ENCODE results near the gene GNAL. TPM values are rescaled to one million over a fixed set of nuclear protein-coding genes. Genes with fewer than 3 reads are reported as not detected.

Gene GNAL
- total RNA-seq, 4 donors from 2014 or later: 4.4 to 35.4 (median 9.1) TPM

- in situ Hi-C loops (cut with MboI; ENCODE audit: low sequenced_read_pairs in 4 of 4): no loop called here
These were observed 19.2 kb upstream of the GNAL start for GRCh38 chr18:11669948-11670275.

GRCh38 chr18:11671156-11671555 is 17.9 kb upstream of the GNAL start:
- H3K4me3 ChIP-seq: no peak overlapping the region
- in situ Hi-C loops (cut with MboI; ENCODE audit: low sequenced_read_pairs in 4 of 4) (no loop called here), intact Hi-C loops (cut with DNase I; ENCODE audit: low total_unique reads) (no loop called here)
- TF ChIP-seq POLR2A (IDR thresholded peaks at IDR 0.05) (no peak), CTCF (IDR thresholded peaks at IDR 0.05 in 4 of 5, conservative IDR thresholded peaks at IDR 0.05 in 1 of 5) (no peak)
- H3K27me3 ChIP-seq: peaks cover 0 to 8% (median 5%) of the 10 kb centered on the region in 3 donors
- H3K36me3 ChIP-seq: no peaks in the 10 kb centered on the region
- no peaks in the 10 kb centered on the region for H3K4me1 ChIP-seq
- DNase-seq (no peak), ATAC-seq (no peak)
- H3K9me3 ChIP-seq: no peaks in the 10 kb centered on the region
- H3K27ac ChIP-seq: no peak overlapping the region

More at GRCh38 chr18:11669948-11670275, 19.2 kb upstream of the GNAL start:
- peaks cover 0 to 5% (median under 1%) of the 10 kb centered on the region in 3 donors for H3K27me3 ChIP-seq
- ATAC-seq: no peak
- DNase-seq: no peak
- TF ChIP-seq CTCF (IDR thresholded peaks at IDR 0.05 in 4 of 5, conservative IDR thresholded peaks at IDR 0.05 in 1 of 5) (no peak), POLR2A (IDR thresholded peaks at IDR 0.05) (no peak)
- no peaks in the 10 kb centered on the region for H3K4me1 ChIP-seq
- H3K4me3 ChIP-seq: no peak overlapping the region
- no peaks in the 10 kb centered on the region for H3K9me3 ChIP-seq
- H3K27ac ChIP-seq: no peak overlapping the region
- intact Hi-C loops (cut with DNase I; ENCODE audit: low total_unique reads): no loop called here
- H3K36me3 ChIP-seq: no peaks in the 10 kb centered on the region

GRCh38 chr18:11672198-11672597 is 16.9 kb upstream of the GNAL start:
- H3K9me3 ChIP-seq: no peaks in the 10 kb centered on the region
- no peak overlapping the region for H3K4me3 ChIP-seq
- no peaks in the 10 kb centered on the region for H3K4me1 ChIP-seq
- H3K27me3 ChIP-seq: peaks cover 0 to 8% (median 5%) of the 10 kb centered on the region in 3 donors
- no peak overlapping the region for H3K27ac ChIP-seq
- in situ Hi-C loops (cut with MboI; ENCODE audit: low sequenced_read_pairs in 4 of 4) (no loop called here), intact Hi-C loops (cut with DNase I; ENCODE audit: low total_unique reads) (no loop called here)
- DNase-seq (no peak), ATAC-seq (no peak)
- no peaks in the 10 kb centered on the region for H3K36me3 ChIP-seq
- TF ChIP-seq POLR2A (IDR thresholded peaks at IDR 0.05) (no peak), CTCF (IDR thresholded peaks at IDR 0.05 in 4 of 5, conservative IDR thresholded peaks at IDR 0.05 in 1 of 5) (no peak)

DNA sequence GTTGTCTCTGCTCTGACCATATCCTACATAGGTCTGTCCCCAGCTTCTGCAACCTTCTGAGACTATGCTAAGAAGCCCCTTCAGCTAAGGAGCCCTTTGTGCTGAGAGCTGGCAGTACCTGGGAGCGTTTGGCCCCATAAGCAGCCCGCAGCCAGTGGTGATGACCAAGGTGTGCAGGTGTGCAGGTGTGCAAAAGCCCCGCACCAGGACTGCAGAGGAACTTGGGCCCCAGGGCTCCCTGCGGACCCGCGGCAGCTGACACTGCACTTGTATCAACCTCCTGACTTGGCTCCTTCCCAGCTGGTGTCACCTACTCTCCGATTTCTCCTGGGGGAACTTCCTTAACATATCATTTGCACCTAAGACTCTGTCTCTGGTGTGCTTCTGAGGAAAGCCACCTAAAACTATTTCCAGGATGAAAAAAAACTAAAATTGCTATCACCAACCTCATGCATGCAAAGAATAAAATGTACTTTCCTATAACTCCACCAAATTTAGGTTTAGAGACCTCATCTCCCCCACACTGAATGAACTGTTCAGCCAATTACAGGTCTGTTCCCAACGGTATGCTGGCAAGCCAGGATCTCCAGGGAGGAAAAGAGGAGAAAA is 16.1 kb upstream of the GNAL start:
- Histone ChIP-seq H3K4me1 (no peaks in the 10 kb centered on the region), H3K27ac (no peak overlapping the region), H3K9me3 (no peaks in the 10 kb centered on the region), H3K4me3 (no peak overlapping the region), H3K27me3 (peaks cover 0 to 8% (median 5%) of the 10 kb centered on the region in 3 donors), H3K36me3 (no peaks in the 10 kb centered on the region)
- intact Hi-C loops (cut with DNase I; ENCODE audit: low total_unique reads) (no loop called here), in situ Hi-C loops (cut with MboI; ENCODE audit: low sequenced_read_pairs in 4 of 4) (no loop called here)
- DNase-seq: no peak
- ATAC-seq: no peak
- TF ChIP-seq POLR2A (IDR thresholded peaks at IDR 0.05) (no peak), CTCF (IDR thresholded peaks at IDR 0.05 in 4 of 5, conservative IDR thresholded peaks at IDR 0.05 in 1 of 5) (no peak)

- no peaks in the 10 kb centered on the region for H3K4me1 ChIP-seq
- no peaks in the 10 kb centered on the region for H3K36me3 ChIP-seq
- TF ChIP-seq POLR2A (IDR thresholded peaks at IDR 0.05) (no peak), CTCF (IDR thresholded peaks at IDR 0.05 in 4 of 5, conservative IDR thresholded peaks at IDR 0.05 in 1 of 5) (no peak)
- H3K27me3 ChIP-seq: peaks cover 2 to 8% (median 5%) of the 10 kb centered on the region in 3 donors
- H3K27ac ChIP-seq: no peak overlapping the region
- intact Hi-C loops (cut with DNase I; ENCODE audit: low total_unique reads): no loop called here
- ATAC-seq (no peak), DNase-seq (no peak)
- no peak overlapping the region for H3K4me3 ChIP-seq
- in situ Hi-C loops (cut with MboI; ENCODE audit: low sequenced_read_pairs in 4 of 4): no loop called here
- no peaks in the 10 kb centered on the region for H3K9me3 ChIP-seq
These were observed 15.5 kb upstream of the GNAL start for GRCh38 chr18:11673560-11673959.
